Liver (tissue), 9 donors: ENCODE data around the gene FREM2. TPM values are rescaled to one million over a fixed set of nuclear protein-coding genes. Genes with fewer than 3 reads are reported as not detected.

ENCODE experiments used
- DNase-seq: peaks from one replicate; pipeline ENCODE4 v3.0.0-alpha.2; 2017; ENCODE audit warnings: low spot score
- H3K27ac ChIP-seq, 2 donors: one replicate each; pipeline ENCODE4 v1.7.0; 2013; ENCODE audit warnings: inconsistent platforms in 2 of 2, low read length in 2 of 2, control low read depth in 1 of 2, low read depth in 1 of 2, mild to moderate bottlenecking in 1 of 2
- H3K27me3 ChIP-seq, 4 donors: one replicate each; pipeline versions ENCODE4 v1.6.1 to v1.7.0; 2013; ENCODE audit warnings: low read length in 3 of 4, inconsistent platforms in 1 of 4, mild to moderate bottlenecking in 1 of 4, moderate library complexity in 1 of 4; ENCODE audit not compliant: control insufficient read depth in 4 of 4, insufficient read depth in 4 of 4
- H3K36me3 ChIP-seq, 4 donors: one replicate each; pipeline versions ENCODE4 v1.6.1 to v1.7.0; 2013; ENCODE audit warnings: low read length in 3 of 4, mild to moderate bottlenecking in 3 of 4, low read depth in 1 of 4, moderate library complexity in 1 of 4; ENCODE audit not compliant: control insufficient read depth in 4 of 4, insufficient read depth in 3 of 4
- H3K4me1 ChIP-seq, 4 donors: one replicate each; pipeline versions ENCODE4 v1.6.1 to v1.7.0; 2013; ENCODE audit warnings: low read length in 3 of 4, mild to moderate bottlenecking in 3 of 4, moderate library complexity in 1 of 4; ENCODE audit not compliant: control insufficient read depth in 4 of 4, insufficient read depth in 4 of 4
- H3K4me3 ChIP-seq, 3 donors: one replicate each; pipeline versions ENCODE4 v1.6.1 to v1.7.0; 2013; ENCODE audit warnings: low read length in 3 of 3, control low read depth in 1 of 3, low read depth in 1 of 3, mild to moderate bottlenecking in 1 of 3
- H3K9ac ChIP-seq, 2 donors: one replicate each; pipeline ENCODE4 v1.7.0; 2013; ENCODE audit warnings: low read length in 2 of 2, mild to moderate bottlenecking in 2 of 2, moderate library complexity in 2 of 2, control low read depth in 1 of 2, low read depth in 1 of 2
- H3K9me3 ChIP-seq, 4 donors: one replicate each; pipeline versions ENCODE4 v1.6.1 to v1.7.0; 2013; ENCODE audit warnings: low read length in 3 of 4; ENCODE audit not compliant: control insufficient read depth in 4 of 4
- EGR1 ChIP-seq, 2 donors: IDR thresholded peaks; 2 replicates each; pipeline ENCODE4 v1.6.1; 2016 to 2018; ENCODE audit warnings: antibody characterized with exemption in 2 of 2, low read depth in 2 of 2
- FOXA1 ChIP-seq: IDR thresholded peaks from 2 replicates; pipeline ENCODE4 v1.6.1; 2016; ENCODE audit warnings: antibody characterized with exemption
- FOXA2 ChIP-seq: IDR thresholded peaks from 2 replicates; pipeline ENCODE4 v1.6.1; 2016; ENCODE audit warnings: antibody characterized with exemption
- GABPA ChIP-seq, 2 donors: IDR thresholded peaks in 1 of 2; conservative IDR thresholded peaks in 1 of 2; 2 replicates each; pipeline ENCODE4 v1.6.1; 2016; ENCODE audit warnings: antibody characterized with exemption in 2 of 2, mild to moderate bottlenecking in 1 of 2, moderate library complexity in 1 of 2
- HNF4A ChIP-seq, 2 donors: conservative IDR thresholded peaks; 2 replicates each; pipeline ENCODE4 v1.6.1; 2016; ENCODE audit warnings: antibody characterized with exemption in 2 of 2, mild to moderate bottlenecking in 2 of 2
- HNF4G ChIP-seq: IDR thresholded peaks from 2 replicates; pipeline ENCODE4 v1.6.1; 2016; ENCODE audit warnings: antibody characterized with exemption
- JUND ChIP-seq, 2 donors: IDR thresholded peaks; 2 replicates each; pipeline ENCODE4 v1.6.1; 2016; ENCODE audit warnings: antibody characterized with exemption in 2 of 2
- RAD21 ChIP-seq, 2 donors: IDR thresholded peaks; 2 replicates each; pipeline ENCODE4 v1.6.1; 2016; ENCODE audit warnings: antibody characterized with exemption in 2 of 2, mild to moderate bottlenecking in 2 of 2
- RXRA ChIP-seq, 2 donors: IDR thresholded peaks; 2 replicates each; pipeline ENCODE4 v1.6.1; 2017 to 2018; ENCODE audit warnings: antibody characterized with exemption in 2 of 2, mild to moderate bottlenecking in 1 of 2
- SP1 ChIP-seq: IDR thresholded peaks from 2 replicates; pipeline ENCODE4 v1.6.1; 2018; ENCODE audit warnings: antibody characterized with exemption, mild to moderate bottlenecking
- TAF1 ChIP-seq: conservative IDR thresholded peaks from 2 replicates; pipeline ENCODE4 v1.6.1; 2016; ENCODE audit warnings: antibody characterized with exemption, mild to moderate bottlenecking
- YY1 ChIP-seq: IDR thresholded peaks from 2 replicates; pipeline ENCODE4 v1.6.1; 2016; ENCODE audit warnings: antibody characterized with exemption, mild to moderate bottlenecking
- WGBS: extraction: QIAGEN DNeasy Blood & Tissue Kit; methylation state at CpG from one replicate; pipeline ENCODE4 v1.1.7; 2013; 5-methylcytosine and 5-hydroxymethylcytosine counted together
- polyA plus RNA-seq, 2 donors: library from polyadenylated mRNA; stranded (reverse) in 1 of 2; unstranded in 1 of 2; fragments of 200-250 nt in 1 of 2; fragments of >200 nt in 1 of 2; fragmentation: Nextera tagmentation in 1 of 2; extraction: Ambion mirVana in 1 of 2; gene quantifications; one replicate each; pipeline versions ENCODE4 v1.2.1 to v1.2.3, GENCODE V29; 2013 to 2015
- total RNA-seq, 2 donors: library from RNA; depleted of rRNA; stranded (reverse); fragments of >200 nt; gene quantifications; one replicate each; pipeline ENCODE4 v1.2.3, GENCODE V29; 2014
- TF ChIP-seq, protein P1 (sequence below): IDR thresholded peaks from 2 replicates; pipeline ENCODE4 v1.6.1; 2016; ENCODE audit warnings: antibody characterized with exemption, mild to moderate bottlenecking
- TF ChIP-seq, protein P2 (sequence below): IDR thresholded peaks from 2 replicates; pipeline ENCODE4 v1.6.1; 2016; ENCODE audit warnings: antibody characterized with exemption
- TF ChIP-seq, protein P3 (sequence below): IDR thresholded peaks from 2 replicates; pipeline ENCODE4 v1.6.1; 2016; ENCODE audit warnings: antibody characterized with exemption
- TF ChIP-seq, protein P4 (sequence below): fragments of 150-350 bp; IDR thresholded peaks from 2 replicates; pipeline ENCODE4 v1.5.1; 2017; ENCODE audit warnings: improper control_type of control experiment, low read depth, low read length; ENCODE audit not compliant: missing input control
- donor health status: healthy.
- donor health status: healthy.
- donor health status: healthy.
- donor health status: healthy.
- donor health status: healthy.

The FREM2 gene
- total and polyA plus RNA-seq, 4 donors, result 0.17 to 1.7 (median 0.37) TPM

DNA sequence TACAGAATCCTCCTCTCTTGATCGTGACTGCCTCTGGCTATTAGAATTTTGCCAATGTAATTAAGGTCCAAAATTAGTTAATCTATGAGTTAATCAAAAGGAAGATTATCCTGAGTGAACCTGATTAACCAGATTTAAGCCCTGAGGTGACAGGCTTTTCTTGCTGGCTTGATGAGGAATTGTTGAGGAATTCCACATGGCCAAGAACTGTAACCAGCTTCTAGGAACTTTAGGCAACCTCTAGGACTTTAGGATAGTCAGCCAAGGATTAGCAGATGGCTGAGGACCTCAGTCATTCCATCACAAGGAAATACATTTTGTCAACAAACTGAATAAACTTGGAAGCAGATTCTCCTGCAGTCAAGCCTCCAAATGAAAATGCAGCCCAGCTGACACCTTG lies 219.0 kb downstream of the FREM2 start:
- H3K36me3 ChIP-seq, result no peaks in the 10 kb centered on the region
- H3K4me1 ChIP-seq, result no peaks in the 10 kb centered on the region
- TF ChIP-seq SP1, result no peak
- WGBS, result 82% methylated on average over 1 of the region's 1 CpG
- no peaks in the 10 kb centered on the region for H3K27me3 ChIP-seq
- no peak overlapping the region for H3K27ac ChIP-seq
- no peak overlapping the region for H3K9ac ChIP-seq
- H3K9me3 ChIP-seq, result no peaks in the 10 kb centered on the region
- no peak overlapping the region for H3K4me3 ChIP-seq
- no peak for DNase-seq

DNA sequence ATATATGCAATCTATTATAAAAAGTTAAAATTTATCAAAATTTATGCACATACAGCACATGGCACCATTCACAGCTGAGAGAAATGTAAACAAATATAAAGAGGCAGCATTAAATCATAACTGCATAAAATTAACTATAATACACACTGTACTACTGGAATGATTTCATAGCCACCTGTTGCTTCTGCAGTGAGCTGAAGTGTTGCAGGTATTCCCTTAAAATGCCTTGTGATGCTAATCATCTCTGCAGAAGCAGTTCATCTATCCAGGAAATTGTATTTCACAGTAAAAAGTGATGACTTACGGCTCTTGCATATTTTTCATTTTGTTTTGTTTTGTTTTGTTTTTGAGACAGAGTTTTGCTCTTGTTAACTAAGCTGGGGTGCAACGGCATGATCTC lies 221.7 kb downstream of the FREM2 start:
- DNase-seq, result no peak
- 89% methylated on average over 2 of the region's 2 CpGs for WGBS
- H3K36me3 ChIP-seq, result no peaks in the 10 kb centered on the region
- no peaks in the 10 kb centered on the region for H3K4me1 ChIP-seq
- H3K9ac ChIP-seq, result no peak overlapping the region
- TF ChIP-seq FOXA2, result no peak
- TF ChIP-seq HNF4G, result no peak
- TF ChIP-seq GABPA (IDR thresholded peaks at IDR 0.05 in 1 of 2, conservative IDR thresholded peaks at IDR 0.05 in 1 of 2), result no peak
- no peak for TF ChIP-seq YY1
- no peak for TF ChIP-seq FOXA1
- TF ChIP-seq, protein P1, sequence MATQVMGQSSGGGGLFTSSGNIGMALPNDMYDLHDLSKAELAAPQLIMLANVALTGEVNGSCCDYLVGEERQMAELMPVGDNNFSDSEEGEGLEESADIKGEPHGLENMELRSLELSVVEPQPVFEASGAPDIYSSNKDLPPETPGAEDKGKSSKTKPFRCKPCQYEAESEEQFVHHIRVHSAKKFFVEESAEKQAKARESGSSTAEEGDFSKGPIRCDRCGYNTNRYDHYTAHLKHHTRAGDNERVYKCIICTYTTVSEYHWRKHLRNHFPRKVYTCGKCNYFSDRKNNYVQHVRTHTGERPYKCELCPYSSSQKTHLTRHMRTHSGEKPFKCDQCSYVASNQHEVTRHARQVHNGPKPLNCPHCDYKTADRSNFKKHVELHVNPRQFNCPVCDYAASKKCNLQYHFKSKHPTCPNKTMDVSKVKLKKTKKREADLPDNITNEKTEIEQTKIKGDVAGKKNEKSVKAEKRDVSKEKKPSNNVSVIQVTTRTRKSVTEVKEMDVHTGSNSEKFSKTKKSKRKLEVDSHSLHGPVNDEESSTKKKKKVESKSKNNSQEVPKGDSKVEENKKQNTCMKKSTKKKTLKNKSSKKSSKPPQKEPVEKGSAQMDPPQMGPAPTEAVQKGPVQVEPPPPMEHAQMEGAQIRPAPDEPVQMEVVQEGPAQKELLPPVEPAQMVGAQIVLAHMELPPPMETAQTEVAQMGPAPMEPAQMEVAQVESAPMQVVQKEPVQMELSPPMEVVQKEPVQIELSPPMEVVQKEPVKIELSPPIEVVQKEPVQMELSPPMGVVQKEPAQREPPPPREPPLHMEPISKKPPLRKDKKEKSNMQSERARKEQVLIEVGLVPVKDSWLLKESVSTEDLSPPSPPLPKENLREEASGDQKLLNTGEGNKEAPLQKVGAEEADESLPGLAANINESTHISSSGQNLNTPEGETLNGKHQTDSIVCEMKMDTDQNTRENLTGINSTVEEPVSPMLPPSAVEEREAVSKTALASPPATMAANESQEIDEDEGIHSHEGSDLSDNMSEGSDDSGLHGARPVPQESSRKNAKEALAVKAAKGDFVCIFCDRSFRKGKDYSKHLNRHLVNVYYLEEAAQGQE, result no peak
- TF ChIP-seq, protein P2, sequence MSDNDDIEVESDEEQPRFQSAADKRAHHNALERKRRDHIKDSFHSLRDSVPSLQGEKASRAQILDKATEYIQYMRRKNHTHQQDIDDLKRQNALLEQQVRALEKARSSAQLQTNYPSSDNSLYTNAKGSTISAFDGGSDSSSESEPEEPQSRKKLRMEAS, result no peak
- TF ChIP-seq EGR1 (IDR thresholded peaks at IDR 0.05; ENCODE audit: low read depth in 2 of 2), result no peak
- no peak for TF ChIP-seq HNF4A (conservative IDR thresholded peaks at IDR 0.05)
- TF ChIP-seq, protein P3, sequence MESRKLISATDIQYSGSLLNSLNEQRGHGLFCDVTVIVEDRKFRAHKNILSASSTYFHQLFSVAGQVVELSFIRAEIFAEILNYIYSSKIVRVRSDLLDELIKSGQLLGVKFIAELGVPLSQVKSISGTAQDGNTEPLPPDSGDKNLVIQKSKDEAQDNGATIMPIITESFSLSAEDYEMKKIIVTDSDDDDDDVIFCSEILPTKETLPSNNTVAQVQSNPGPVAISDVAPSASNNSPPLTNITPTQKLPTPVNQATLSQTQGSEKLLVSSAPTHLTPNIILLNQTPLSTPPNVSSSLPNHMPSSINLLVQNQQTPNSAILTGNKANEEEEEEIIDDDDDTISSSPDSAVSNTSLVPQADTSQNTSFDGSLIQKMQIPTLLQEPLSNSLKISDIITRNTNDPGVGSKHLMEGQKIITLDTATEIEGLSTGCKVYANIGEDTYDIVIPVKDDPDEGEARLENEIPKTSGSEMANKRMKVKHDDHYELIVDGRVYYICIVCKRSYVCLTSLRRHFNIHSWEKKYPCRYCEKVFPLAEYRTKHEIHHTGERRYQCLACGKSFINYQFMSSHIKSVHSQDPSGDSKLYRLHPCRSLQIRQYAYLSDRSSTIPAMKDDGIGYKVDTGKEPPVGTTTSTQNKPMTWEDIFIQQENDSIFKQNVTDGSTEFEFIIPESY, result no peak
- no peak for TF ChIP-seq TAF1
- TF ChIP-seq RXRA (IDR thresholded peaks at IDR 0.05), result no peak
- TF ChIP-seq RAD21 (IDR thresholded peaks at IDR 0.05), result no peak
- TF ChIP-seq, protein P4, sequence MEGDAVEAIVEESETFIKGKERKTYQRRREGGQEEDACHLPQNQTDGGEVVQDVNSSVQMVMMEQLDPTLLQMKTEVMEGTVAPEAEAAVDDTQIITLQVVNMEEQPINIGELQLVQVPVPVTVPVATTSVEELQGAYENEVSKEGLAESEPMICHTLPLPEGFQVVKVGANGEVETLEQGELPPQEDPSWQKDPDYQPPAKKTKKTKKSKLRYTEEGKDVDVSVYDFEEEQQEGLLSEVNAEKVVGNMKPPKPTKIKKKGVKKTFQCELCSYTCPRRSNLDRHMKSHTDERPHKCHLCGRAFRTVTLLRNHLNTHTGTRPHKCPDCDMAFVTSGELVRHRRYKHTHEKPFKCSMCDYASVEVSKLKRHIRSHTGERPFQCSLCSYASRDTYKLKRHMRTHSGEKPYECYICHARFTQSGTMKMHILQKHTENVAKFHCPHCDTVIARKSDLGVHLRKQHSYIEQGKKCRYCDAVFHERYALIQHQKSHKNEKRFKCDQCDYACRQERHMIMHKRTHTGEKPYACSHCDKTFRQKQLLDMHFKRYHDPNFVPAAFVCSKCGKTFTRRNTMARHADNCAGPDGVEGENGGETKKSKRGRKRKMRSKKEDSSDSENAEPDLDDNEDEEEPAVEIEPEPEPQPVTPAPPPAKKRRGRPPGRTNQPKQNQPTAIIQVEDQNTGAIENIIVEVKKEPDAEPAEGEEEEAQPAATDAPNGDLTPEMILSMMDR, result no peak
- TF ChIP-seq JUND (IDR thresholded peaks at IDR 0.05), result no peak
- no peak overlapping the region for H3K27ac ChIP-seq
- H3K27me3 ChIP-seq, result no peaks in the 10 kb centered on the region
- no peaks in the 10 kb centered on the region for H3K9me3 ChIP-seq
- no peak overlapping the region for H3K4me3 ChIP-seq
